HG03095 (cell line): Measurements from ENCODE around the gene NTRK3.

Source experiments
- ATAC-seq: cut with Tn5 transposase; IDR thresholded peaks from one replicate; pipeline ENCODE4 v1.9.1; 2021; ENCODE audit warnings: moderate library complexity; ENCODE audit not compliant: unreplicated experiment

NTRK3 gene

DNA sequence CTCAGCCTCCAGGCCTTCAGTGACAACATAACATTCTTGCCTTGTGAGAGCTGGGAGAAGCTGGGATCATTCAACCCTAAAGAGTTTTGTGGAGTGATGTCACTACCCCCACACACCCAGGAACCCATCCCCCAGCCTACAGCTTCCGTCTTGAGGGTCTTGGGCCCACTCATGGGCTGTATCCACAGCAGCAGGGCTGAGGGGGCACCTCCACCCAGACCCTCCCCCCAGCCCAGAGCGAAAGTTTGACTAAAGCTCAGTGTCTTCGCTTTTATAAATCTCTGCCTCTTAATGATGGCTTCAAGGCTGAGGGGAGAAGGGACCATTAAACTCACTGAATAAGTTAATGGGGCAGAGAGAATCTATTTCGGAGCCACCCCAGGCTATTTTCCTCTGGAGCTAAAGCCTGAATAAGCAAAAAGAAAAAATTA is 23.8 kb downstream of the NTRK3 start:
- ATAC-seq, result no peak

DNA sequence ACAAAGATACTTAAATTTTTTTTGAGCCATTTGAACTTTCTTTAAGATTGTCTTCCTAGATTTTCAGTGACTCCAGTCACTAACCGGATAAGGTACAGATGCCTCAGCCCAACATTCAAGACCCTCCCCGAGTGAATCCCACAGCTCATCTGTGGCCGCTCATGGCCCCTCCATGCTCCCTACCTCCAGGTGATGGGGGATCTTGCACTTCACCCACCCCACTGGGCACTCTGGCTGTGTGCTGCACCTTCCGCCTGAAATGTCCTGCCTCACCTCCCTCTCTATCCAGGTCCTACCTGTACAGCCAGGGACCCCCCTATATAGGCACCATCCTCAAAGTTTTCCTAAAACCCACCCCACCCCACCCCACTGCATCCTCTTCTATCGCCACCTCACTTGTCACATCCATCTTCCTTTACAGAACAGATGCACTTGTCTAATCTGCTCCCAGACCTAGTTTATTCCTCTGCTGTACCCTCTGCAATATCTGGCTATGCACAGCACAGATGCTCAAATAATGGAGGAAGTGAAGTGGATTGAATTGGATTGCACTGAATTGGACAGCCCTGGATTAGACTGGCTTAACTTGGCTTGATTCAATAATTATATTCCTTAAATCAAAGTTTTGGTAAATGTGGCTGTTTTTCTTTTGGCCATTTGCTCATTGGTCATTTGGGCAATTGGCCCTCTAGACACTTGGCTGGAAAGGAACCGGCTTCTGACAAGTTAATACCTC is 24.5 kb downstream of the NTRK3 start:
- no peak for ATAC-seq

DNA sequence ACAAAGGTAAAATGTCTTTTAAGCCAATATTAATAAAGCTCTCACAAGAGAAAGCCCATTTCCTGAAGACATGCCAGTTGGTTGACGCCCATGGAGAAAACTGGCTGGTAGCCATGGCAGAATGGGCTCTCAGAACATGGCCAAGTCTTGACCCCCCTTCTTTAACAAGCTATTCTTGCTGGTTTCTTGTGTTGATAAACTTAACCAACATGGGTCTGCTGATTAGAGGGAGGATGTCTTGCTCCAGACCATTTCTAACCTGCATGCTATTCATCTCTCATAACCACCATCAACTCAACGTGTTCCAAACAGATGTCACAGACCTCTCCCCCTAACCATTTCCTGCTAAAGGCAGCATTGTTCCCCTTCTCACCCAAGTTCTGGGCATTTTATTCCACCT is 25.7 kb downstream of the NTRK3 start:
- ATAC-seq, result no peak

DNA sequence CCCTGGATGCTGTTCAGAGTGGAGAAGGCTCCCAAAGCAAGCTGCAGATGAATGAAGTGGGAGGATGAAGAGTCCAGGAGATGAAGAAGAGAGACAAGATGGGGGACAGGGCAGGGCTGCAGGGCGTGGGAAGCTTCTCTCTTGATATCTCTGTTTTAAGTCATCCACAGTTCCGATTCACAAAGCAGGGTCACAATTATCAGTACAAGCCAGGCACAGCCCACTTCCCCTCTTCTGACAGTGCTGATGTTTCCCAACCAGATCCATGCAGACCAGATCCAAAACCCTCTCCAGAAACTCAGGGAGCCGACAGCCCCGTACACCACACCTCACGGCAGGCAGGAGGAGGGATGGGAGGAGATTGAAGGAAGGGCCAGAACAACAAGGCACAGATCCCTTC is 31.1 kb downstream of the NTRK3 start:
- no peak for ATAC-seq

DNA sequence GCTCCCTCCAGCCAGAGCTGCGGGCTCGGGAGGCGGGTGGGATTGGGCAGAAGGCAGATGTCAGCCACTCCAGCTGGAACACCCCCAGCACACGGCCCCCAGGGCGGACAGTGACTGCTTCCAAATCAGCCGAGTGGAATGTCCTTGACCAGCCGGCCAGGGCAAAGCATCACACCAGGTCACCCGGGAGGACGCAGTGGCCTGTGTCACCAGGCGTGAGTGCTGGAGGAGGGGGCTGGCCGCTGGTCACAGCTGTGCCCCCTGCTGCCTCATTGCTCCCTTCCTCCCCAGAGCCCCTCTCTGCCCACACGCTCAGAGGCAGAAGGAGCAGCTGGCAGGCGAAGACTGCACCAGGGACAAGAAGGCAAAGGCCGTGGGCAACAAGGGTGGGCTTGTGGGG is 33.5 kb downstream of the NTRK3 start:
- ATAC-seq, result no peak

DNA sequence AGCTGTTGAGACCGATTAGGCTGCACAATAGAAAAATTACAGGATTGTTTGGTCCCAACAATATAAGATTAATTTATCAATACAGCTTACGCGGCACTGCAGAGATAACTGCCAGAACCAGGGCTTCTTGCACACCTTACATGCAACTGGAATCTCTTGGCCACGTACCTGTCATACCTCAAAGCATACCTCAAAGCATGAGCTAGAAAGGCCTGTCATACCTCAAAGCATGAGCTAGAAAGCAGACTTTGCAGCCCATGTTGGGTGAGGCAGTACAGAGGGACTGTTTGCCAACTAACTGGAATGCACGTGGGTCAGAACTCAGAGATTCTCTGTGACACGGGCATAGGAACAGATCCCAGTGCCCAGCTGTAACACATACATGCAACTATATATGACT is 34.7 kb downstream of the NTRK3 start:
- ATAC-seq, result no peak

DNA sequence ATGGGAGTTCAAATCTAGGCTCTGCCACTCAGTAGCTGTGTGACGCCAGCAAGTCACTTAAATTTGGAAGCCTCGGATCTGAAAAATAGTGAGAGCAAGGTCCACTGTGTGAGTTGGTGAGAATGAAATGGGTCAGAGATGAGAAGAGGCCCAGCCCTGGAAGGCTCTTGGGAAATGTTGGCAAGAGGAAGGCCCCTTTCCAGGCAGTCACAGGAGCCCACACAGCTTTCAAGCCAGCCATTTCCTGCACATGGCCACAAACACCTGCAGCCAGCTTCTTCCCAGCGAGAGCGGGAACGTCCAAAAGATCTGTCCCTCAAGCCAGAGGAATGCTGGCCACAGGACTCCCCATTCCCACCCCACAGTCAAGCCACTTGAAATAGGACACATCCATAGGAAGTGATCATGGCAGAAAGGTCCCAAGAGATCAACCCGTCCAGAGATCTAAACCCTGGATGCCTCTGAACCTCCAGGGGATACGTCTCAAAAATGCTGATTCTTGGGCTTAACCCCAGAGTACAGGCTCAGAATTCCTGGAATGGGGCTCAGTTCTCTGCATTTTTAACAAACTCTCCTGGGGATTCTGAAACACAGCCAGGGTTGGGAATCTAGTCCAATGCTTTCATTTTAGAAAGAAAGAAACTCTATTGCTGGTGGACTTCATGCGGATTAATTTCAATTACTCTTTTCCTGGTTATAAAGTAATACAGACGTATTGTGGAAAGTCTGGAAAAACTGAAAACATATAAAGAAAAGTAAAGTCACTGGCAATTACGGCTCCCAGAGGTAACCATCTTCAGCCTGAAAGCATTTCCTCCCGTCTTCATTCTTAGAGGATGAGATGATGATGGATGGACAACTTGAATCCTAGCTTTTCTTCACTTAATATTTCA is 35.9 kb downstream of the NTRK3 start:
- no peak for ATAC-seq

DNA sequence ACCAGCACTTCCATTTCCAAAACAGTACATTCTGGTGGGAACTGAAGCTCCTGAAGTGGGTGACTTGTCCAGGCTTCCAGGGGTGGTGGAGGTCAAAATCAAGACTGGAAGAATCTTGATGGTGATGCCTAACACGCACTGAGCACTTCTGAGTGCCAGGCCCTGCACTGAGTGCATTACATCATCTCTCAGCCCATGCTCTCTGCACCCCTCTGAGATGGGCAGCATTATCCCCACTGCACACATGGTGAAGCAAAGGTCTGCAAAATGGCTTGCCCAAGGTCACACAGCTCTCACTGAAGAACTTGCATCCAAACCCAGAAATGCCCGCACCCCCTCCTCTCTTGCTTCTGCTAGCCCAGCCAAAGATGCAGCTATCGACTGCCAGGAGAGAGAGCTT is 36.9 kb downstream of the NTRK3 start:
- no peak for ATAC-seq

DNA sequence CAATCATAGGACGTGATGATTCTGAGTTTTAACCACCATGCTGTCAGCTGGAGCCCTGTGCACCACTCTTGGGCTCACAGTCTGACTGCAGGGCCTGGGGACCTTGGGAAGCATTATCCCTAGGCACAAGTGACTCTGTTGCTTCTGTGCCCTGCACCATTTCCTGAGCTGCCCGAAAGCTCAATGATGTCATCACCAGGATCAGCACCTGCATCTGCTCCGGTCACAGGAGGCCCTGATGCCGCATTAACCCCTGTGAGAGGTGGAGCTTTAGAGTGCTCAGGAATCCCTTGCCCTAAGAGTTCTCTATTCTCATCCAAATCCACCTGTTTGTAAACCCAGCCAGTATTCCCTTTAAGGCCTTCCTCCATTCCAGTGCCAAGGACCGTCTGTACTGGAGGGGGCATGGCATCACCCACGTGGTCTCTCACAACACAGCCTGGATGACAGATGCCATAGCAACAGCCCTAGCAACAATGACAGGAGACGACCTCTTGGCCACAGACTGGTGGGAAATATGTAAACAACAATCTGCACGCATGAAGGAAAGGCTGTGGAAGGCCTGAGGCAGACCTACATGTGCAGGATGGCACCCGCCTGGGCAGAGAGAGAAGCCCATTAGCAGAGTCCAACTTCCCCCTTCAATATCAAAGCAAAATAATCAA is 37.9 kb downstream of the NTRK3 start:
- ATAC-seq, result no peak

DNA sequence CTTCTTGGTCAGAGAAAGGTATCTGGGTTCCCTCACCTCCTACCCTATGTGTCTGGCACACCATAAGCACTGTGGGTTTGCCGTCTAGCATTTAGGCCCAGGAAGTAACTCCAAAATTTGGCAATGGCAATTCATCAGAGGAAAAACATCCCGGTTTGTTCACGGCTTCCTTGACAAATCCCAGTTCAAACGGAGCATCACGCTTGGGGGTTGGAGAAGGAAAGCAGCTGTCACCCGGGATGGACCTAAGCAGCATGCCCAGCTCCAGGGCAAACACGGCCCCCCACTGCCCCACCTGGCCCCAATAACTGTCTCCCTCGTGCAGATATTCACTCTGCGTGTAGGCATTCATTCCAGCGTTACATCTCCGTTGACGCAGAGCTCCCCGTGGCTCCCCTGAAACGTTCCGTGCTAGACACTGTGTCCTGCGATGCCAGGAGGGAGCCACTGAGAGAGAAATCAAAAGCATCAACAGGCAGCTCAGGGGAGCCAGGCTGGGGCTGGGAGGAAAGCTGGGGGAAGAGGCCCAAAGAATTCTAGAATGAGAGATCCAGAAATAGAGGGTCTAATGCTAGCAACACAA is 41.4 kb downstream of the NTRK3 start:
- no peak for ATAC-seq

DNA sequence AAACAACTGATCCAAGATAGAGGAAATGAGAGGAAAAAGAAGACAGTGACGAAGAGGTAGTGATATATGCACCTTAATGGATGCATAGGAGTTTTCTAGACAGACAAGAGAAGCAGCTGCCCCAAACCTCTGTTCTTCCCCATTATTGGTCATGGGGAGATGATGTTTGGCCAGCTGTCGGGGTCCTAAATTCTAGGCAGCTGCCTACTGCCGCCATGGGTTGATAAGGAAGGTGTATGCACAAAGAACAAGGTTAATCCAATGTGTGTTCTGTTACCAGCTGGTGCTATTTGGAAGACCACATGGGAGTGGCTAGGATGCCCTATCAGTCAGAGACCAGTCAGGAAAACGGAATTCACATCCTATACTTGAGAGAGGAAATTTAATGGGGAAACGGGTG is 47.4 kb downstream of the NTRK3 start:
- ATAC-seq, result no peak

DNA sequence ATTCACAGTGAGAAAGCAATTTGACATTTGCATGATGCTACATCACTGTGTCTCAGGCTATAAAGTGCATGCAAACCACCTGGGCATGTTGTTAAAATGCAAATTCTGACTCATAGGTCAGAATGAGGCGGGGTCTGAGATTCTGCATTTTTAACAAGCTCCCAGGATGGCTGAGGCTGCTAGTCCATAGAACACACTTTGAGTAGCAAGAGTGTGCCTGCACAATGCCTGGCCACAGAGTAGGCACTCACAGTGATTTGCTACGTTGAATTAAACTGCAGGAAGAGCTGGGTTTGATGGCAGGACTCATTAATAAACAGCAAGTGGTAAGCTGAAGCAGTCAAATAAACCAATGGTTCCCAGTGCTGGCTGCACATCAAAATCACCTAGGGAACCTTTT is 48.1 kb downstream of the NTRK3 start:
- ATAC-seq, result no peak

DNA sequence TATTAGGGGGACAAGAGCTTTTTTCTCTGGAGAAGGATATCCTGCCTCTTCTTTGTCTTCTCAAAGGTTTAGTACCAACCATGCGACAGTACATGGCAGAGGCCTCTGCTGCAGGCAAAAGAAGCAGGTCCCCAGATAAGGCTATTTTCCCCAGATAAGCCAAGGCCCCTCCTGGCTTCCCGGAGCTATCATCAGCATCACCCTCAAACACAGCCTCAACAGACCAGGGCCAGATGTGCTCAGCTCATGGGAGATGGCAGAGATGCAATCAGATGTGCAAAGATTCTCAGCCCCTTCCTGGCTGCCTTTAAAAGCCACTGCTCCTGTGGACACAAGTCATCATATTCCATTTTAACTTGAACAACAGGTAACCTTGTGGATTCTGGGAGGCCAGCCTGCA is 49.0 kb downstream of the NTRK3 start:
- ATAC-seq, result no peak

DNA sequence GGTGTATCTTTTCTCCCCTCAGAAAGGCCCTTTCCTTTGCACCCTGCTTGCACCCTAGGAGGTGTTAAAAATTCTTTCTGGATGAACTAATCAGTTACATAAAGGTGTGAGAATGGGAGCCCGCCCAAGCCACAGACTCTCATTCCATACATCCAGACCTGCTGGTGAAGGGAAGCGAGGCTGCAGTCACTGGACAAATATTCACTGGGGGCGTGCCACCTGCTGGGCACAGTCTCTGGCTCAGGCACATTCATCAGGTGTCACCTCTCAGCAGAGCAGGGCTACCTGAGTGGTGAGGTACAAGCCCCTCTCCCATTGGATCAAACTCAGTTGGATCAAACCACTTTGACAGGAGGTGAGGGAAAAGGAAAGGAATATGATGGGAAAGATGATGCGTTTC is 52.0 kb downstream of the NTRK3 start:
- no peak for ATAC-seq

DNA sequence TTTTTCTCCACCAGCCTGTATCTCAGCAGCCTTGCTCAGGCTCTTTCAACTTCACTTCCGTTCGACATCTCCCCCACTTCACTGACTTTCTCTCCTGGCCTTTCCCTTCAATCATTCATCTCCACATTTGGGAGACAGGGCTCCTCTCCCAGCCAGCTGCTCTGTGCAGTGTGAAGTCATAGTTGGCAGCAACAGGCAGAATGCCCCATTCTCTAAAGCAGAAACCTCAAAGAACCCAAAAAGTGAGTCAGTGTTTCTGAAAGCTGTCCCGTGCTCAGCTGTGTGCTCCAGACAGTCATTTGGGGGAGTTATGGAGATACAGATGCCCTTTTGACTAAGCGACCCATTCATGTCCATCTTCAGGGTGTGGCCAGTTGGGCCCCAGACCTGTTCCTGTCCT is 54.3 kb downstream of the NTRK3 start:
- ATAC-seq, result no peak

DNA sequence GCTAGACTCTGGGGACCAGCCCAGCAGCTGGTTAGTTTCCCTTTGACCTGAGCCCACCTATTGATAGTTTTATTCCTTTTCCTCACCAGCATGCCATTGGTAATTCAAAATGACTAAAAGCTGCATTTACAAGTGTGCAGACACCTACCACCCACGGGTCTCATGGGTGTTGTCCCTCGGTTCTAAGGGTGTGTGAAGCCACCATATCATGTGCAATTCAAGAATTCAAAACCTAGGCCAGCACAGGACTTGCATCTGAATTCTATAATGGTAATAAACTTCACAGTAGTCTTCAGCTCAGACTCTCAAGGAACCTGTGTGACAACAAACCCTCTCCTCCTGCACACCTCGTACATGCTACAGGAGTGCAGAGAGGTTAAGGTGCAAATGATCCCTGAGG is 55.3 kb downstream of the NTRK3 start:
- no peak for ATAC-seq

DNA sequence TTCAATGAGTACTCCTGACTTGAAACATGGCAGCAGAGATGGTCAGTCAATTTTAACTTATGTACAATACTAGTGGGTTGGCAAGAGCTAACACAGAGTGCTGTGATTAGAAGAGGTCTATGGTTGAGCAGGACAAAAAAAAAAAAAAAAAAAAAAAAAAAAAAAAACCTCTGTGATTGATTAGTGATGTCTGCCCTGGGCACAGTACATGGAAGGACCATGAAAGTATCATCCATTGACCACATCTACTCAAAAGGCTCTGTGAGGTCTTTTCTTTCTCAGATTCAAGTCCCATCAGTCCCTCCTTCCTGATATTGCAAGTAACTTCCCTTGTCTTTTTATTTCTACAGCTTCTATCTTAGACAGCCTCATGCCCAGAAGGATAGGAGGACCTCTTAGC is 59.6 kb downstream of the NTRK3 start:
- no peak for ATAC-seq

DNA sequence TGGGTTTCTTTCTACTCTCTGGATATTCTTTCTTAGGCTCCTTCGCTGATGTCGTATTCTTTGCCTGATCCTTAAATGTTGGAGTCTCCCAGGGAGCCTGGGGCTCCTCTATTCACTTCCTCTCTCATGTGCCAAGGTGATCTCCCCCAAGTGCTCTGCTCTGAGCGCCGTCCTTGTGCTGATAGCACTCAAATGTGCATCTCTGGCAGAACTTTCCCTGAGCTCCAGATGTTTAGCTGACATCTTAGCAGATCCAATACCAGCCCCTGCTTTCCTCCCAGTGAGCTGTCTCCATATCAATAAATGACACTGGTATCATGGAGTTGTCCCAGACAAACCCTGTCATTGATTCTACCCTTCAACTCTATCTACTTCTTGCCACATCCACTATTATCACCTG is 62.4 kb downstream of the NTRK3 start:
- ATAC-seq, result no peak

DNA sequence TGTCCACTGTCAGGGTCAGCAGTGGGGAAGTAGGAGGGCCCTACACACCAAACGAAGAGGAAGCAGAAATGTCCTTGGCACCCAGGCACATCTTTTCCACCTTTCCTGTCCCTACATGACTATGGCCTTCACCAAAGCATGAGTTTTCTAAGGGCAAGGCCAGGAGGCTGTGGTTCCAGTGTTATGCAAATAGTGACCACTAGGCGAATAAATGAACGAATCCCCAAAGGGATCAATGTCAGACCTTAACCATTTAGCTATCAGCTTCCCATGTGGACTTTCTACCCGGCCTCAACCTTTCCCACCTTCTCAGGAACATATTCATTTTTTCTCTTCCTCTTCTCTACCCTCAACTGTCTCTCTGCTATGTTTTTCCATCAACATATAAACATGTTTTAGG is 63.1 kb downstream of the NTRK3 start:
- ATAC-seq, result no peak

DNA sequence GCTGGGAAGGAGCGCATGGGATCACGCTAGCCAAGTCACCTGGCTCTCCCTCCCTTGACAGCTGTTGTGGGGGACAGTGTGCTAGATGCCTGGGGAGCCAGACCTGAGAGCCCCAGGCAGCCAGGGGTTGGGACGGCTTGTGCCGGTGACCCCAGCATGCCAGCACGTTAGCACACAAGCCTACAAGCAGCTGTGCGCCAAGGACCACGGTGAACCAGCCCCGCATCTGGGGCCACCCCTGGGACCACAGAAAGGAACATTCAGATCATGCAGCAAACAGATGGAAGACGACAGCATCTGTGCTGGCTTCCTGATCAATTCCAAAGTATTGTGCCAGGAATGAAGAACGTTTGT is 64.8 kb downstream of the NTRK3 start:
- no peak for ATAC-seq

DNA sequence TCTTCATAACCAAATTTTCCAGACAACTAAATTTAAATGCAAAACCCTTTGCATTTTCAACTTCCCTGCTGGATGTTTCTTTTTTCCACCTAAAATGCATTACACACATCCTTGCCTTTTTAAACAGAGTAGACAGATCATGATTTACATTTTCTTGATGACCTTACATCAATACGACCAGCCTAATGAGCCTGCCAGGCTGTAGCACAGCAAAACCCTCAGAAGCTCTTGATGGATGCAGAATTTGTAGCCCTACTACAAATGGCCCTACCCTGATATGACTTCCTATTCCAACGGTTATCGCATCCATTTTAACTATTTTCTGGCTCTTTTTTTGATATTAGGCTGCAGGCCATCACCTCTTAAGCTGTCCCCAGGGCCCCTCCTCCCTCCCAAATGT is 66.3 kb downstream of the NTRK3 start:
- ATAC-seq, result no peak

DNA sequence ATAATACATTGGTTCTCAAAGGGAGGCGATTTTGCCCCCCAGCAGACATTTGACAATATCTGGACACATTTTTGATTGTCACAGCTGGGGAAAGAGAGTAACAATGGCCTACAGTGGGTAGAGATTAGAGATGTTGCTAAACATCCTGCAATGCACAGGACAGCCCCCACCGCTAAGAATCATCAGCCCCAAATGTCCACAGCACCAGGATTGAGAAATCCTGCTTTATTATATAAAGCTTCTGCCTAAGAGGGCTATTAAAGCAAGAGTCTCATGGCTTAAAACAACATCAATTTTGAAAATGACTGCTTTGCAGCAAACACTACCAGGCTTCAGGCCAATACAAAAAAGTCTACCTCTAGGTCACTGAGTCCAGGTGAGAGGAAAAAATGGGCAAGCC is 68.2 kb downstream of the NTRK3 start:
- ATAC-seq, result no peak
